K562 (cell line): ENCODE data around the gene AGRP. TPM values are rescaled to one million over a fixed set of nuclear protein-coding genes. Genes with fewer than 3 reads are reported as not detected.

Experiments used
- ATAC-seq: fragments of 200-7000 bp; cut with Tn5 transposase; 3 replicates; pipeline ENCODE4 v1.9.1; 2020; ENCODE audit warnings: moderate library complexity
- BruUV-seq: library from RNA; stranded (reverse); fragments of 400-500 nt; replicated peaks from 2 replicates; lab custom pipeline; 2021; lab: Mats Ljungman, UMichigan
- CTCF ChIA-PET: fragments of 300-600 bp; formaldehyde crosslinking; extraction: SDS; loops from one replicate; lab custom pipeline; 2021; ENCODE audit warnings: low intra/inter-chr PET ratio; lab: Yijun Ruan, JAX
- POLR2A ChIA-PET: fragments of 300-600, 350-650 bp; sonication (Branson Sonifier 250); formaldehyde crosslinking; extraction: SDS; loops from one replicate; lab custom pipeline; 2021; ENCODE audit warnings: antibody characterized with exemption, inconsistent platforms; lab: Yijun Ruan, JAX
- DNase-seq, 4 experiments: peaks; one replicate each; pipeline versions ENCODE4 v3.0.0 to v3.0.0-alpha.2; 2011 to 2018; ENCODE audit warnings: low spot score in 3 of 4, mixed read lengths in 3 of 4; ENCODE audit errors: extremely low read depth in 1 of 4
- FAIRE-seq: peaks from 2 replicates; lab custom pipeline; 2011; peaks lifted over from hg19 to GRCh38; lab: Jason Lieb, UNC
- H2AFZ ChIP-seq: 2 replicates; pipeline ENCODE4 v1.6.0; 2011; ENCODE audit warnings: low read depth, low read length, control low read depth, inconsistent platforms
- H3K27ac ChIP-seq: fragments of 200-600 bp; 3 replicates; pipeline ENCODE4 v1.8.0; 2011; ENCODE audit warnings: low read depth, mild to moderate bottlenecking, control low read depth, inconsistent platforms, low read length, moderate library complexity, mixed read lengths; ENCODE audit errors: extremely low read depth
- H3K27me3 ChIP-seq, 2 experiments: fragments of 300-600 bp in 1 of 2; 2 replicates in 1 of 2; 3 replicates in 1 of 2; pipeline versions ENCODE4 v1.6.0 to v1.8.0; 2011; ENCODE audit warnings: inconsistent platforms in 2 of 2, low read length in 2 of 2, mild to moderate bottlenecking in 1 of 2, mixed read lengths in 1 of 2, moderate library complexity in 1 of 2; ENCODE audit not compliant: control insufficient read depth in 2 of 2, insufficient read depth in 2 of 2
- H3K36me3 ChIP-seq: fragments of 300-600 bp; 3 replicates; pipeline ENCODE4 v1.8.0; 2011; ENCODE audit warnings: mild to moderate bottlenecking, low read length, inconsistent platforms; ENCODE audit not compliant: control insufficient read depth, insufficient read depth
- H3K4me1 ChIP-seq, 2 experiments: fragments of 200-600 bp in 1 of 2; replicated peaks in 1 of 2; 2 replicates in 1 of 2; 3 replicates in 1 of 2; pipeline versions ENCODE4 v1.5.1 to v1.8.0; 2011; ENCODE audit warnings: inconsistent platforms in 2 of 2, low read length in 2 of 2, mild to moderate bottlenecking in 1 of 2, mixed read lengths in 1 of 2, moderate library complexity in 1 of 2; ENCODE audit not compliant: control insufficient read depth in 2 of 2, insufficient read depth in 2 of 2
- H3K4me2 ChIP-seq: 2 replicates; pipeline ENCODE4 v1.6.1; 2011; ENCODE audit warnings: low read length, control low read depth, inconsistent platforms, mixed read lengths; ENCODE audit not compliant: insufficient read depth
- H3K4me3 ChIP-seq: fragments of 200-600 bp; sonication (generic), shearing (Covaris generic); 2 replicates; pipeline ENCODE4 v1.5.1; 2016; ENCODE audit warnings: control low read depth, inconsistent platforms
- H3K79me2 ChIP-seq: fragments of 200-600 bp; 3 replicates; pipeline ENCODE4 v1.8.0; 2011; ENCODE audit warnings: low read length, inconsistent platforms; ENCODE audit not compliant: control insufficient read depth, insufficient read depth
- H3K9ac ChIP-seq, 2 experiments: 2 replicates each; pipeline versions ENCODE4 v1.6.0 to v1.6.1; 2011; ENCODE audit warnings: low read depth in 2 of 2, low read length in 2 of 2, control low read depth in 1 of 2, inconsistent platforms in 1 of 2, mild to moderate bottlenecking in 1 of 2, mixed read lengths in 1 of 2; ENCODE audit not compliant: insufficient read depth in 1 of 2
- H3K9me1 ChIP-seq: one replicate; pipeline ENCODE4 v1.6.0; 2011; ENCODE audit warnings: inconsistent platforms, mild to moderate bottlenecking, low read length, moderate library complexity; ENCODE audit not compliant: control insufficient read depth, insufficient read depth
- H3K9me3 ChIP-seq: replicated peaks from 2 replicates; pipeline ENCODE4 v1.5.1; 2011; ENCODE audit warnings: low read depth, low read length, inconsistent platforms; ENCODE audit not compliant: control insufficient read depth, insufficient read depth
- H4K20me1 ChIP-seq: replicated peaks from 2 replicates; pipeline ENCODE4 v1.6.1; 2011; ENCODE audit warnings: low read length, inconsistent platforms, mixed read lengths; ENCODE audit not compliant: control insufficient read depth, insufficient read depth
- CEBPB ChIP-seq: fragments of 450-650 bp; IDR thresholded peaks from 2 replicates; pipeline ENCODE4 v1.6.1; 2016; ENCODE audit warnings: missing genetic modification characterization, missing compliant biosample characterization
- COPS2 ChIP-seq: fragments of 450-650 bp; conservative IDR thresholded peaks from 2 replicates; pipeline ENCODE4 v1.6.1; 2016; ENCODE audit warnings: mild to moderate bottlenecking, moderate library complexity
- CTCFL ChIP-seq: IDR thresholded peaks from 2 replicates; pipeline ENCODE4 v1.6.1; 2011; ENCODE audit warnings: borderline replicate concordance, low read depth, mild to moderate bottlenecking, moderate library complexity, low read length; ENCODE audit not compliant: insufficient read depth, poor library complexity, severe bottlenecking
- EP400 ChIP-seq: fragments of 450-650 bp; IDR thresholded peaks from 2 replicates; pipeline ENCODE4 v1.6.1; 2017; ENCODE audit warnings: antibody characterized with exemption, mild to moderate bottlenecking, moderate library complexity
- HCFC1 ChIP-seq: IDR thresholded peaks from 2 replicates; pipeline ENCODE4 v1.6.1; 2012; ENCODE audit warnings: low read depth, low read length, improper control_type of control experiment
- KLF1 ChIP-seq: fragments of 450-650 bp; IDR thresholded peaks from 2 replicates; pipeline ENCODE4 v1.6.1; 2016; ENCODE audit warnings: missing genetic modification characterization, missing compliant biosample characterization
- MAFG ChIP-seq: fragments of 450-650 bp; conservative IDR thresholded peaks from 2 replicates; pipeline ENCODE4 v1.6.1; 2016; ENCODE audit warnings: missing genetic modification characterization, missing compliant biosample characterization
- MXI1 ChIP-seq: IDR thresholded peaks from 2 replicates; pipeline ENCODE4 v1.6.1; 2011; ENCODE audit warnings: low read depth, mild to moderate bottlenecking, improper control_type of control experiment, low read length
- NBN ChIP-seq: fragments of 450-650 bp; IDR thresholded peaks from 2 replicates; pipeline ENCODE4 v1.6.1; 2016; ENCODE audit warnings: low read depth, mild to moderate bottlenecking
- NR2F6 ChIP-seq: fragments of 450-650 bp; formaldehyde crosslinking; IDR thresholded peaks from 2 replicates; pipeline ENCODE4 v1.4.0; 2020; ENCODE audit warnings: mild to moderate bottlenecking
- RNF219 ChIP-seq: fragments of 250-450 bp; sonication (Bioruptor Pico); IDR thresholded peaks from 2 replicates; pipeline ENCODE4 v1.5.0; 2022; ENCODE audit warnings: mild to moderate bottlenecking
- STAT5B ChIP-seq: fragments of 250-450 bp; sonication (Bioruptor Pico); IDR thresholded peaks from 2 replicates; pipeline ENCODE4 v1.8.0; 2021; ENCODE audit warnings: mild to moderate bottlenecking, inconsistent platforms
- TBL1XR1 ChIP-seq, 2 experiments: IDR thresholded peaks; 2 replicates each; pipeline ENCODE4 v1.6.1; 2012; ENCODE audit warnings: improper control_type of control experiment in 2 of 2, low read length in 2 of 2, mild to moderate bottlenecking in 1 of 2
- THRA ChIP-seq: fragments of 450-650 bp; IDR thresholded peaks from 2 replicates; pipeline ENCODE4 v1.6.1; 2017; ENCODE audit warnings: mild to moderate bottlenecking, moderate library complexity
- XRCC4 ChIP-seq: IDR thresholded peaks from one replicate; pipeline ENCODE4 v1.6.1; 2011; ENCODE audit not compliant: insufficient read depth, insufficient read length; ENCODE audit errors: extremely low read depth
- YBX1 ChIP-seq: fragments of 450-650 bp; IDR thresholded peaks from 2 replicates; pipeline ENCODE4 v1.7.1; 2016; ENCODE audit warnings: mild to moderate bottlenecking
- ZBTB1 ChIP-seq: sonication (generic); formaldehyde crosslinking; IDR thresholded peaks from 2 replicates; pipeline ENCODE4 v1.8.1; 2023; ENCODE audit warnings: missing genetic modification reagents, low read depth, mild to moderate bottlenecking, borderline replicate concordance
- ZNF431 ChIP-seq: sonication (generic); formaldehyde crosslinking; IDR thresholded peaks from 2 replicates; pipeline ENCODE4 v1.8.0; 2022; ENCODE audit warnings: mild to moderate bottlenecking, missing genetic modification reagents
- ZNF444 ChIP-seq: fragments of 250-450 bp; sonication (Bioruptor Pico); IDR thresholded peaks from 2 replicates; pipeline ENCODE4 v1.4.0; 2020; ENCODE audit warnings: mild to moderate bottlenecking, moderate library complexity
- ZSCAN32 ChIP-seq: fragments of 450-650 bp; formaldehyde crosslinking; IDR thresholded peaks from 2 replicates; pipeline ENCODE4 v1.4.0; 2020; ENCODE audit warnings: mild to moderate bottlenecking, moderate library complexity
- WGBS: fragments of 100-300 bp; shearing (Covaris generic); methylation state at CpG from one replicate; pipeline ENCODE4 v1.1.6; 2016; ENCODE audit warnings: low coverage, mixed read lengths; ENCODE audit not compliant: insufficient coverage; ENCODE audit errors: missing lambda C conversion rate; 5-methylcytosine and 5-hydroxymethylcytosine counted together
- in situ Hi-C: fragments of 300-500 bp; cut with MboI; formaldehyde crosslinking; loops from 4 replicates; pipeline ENCODE4 v1.15.0; 2018; ENCODE audit warnings: inconsistent platforms, mixed read lengths
- intact Hi-C: fragments of 100-400 bp; cut with micrococcal nuclease; formaldehyde crosslinking; loops from 2 replicates; pipeline ENCODE4 v1.14.2; 2022
- polyA plus RNA-seq, 8 experiments: library from polyadenylated mRNA; depleted of rRNA in 4 of 8; stranded (reverse) in 5 of 8; unstranded in 3 of 8; fragments of >200 nt; fragmentation: Nextera tagmentation in 2 of 8; fragmentation: Illumina TruSeq in 1 of 8; extraction: Ambion mirVana in 2 of 8; extraction: Trizol in 1 of 8; gene quantifications; 2 replicates each; pipeline versions ENCODE4 v1.2.1 to v1.2.3, GENCODE V29; 2011 to 2014; ENCODE audit warnings: inconsistent platforms in 1 of 8, missing spikeins in 1 of 8
- total RNA-seq, 7 experiments: library from RNA; depleted of rRNA in 6 of 7; stranded (reverse); fragments of >200 nt in 6 of 7; fragmentation: Illumina TruSeq in 2 of 7; extraction: Trizol in 2 of 7; gene quantifications; 2 replicates each; pipeline versions ENCODE4 v1.2.1 to v1.2.3, GENCODE V29; 2011 to 2021; ENCODE audit warnings: low replicate concordance in 1 of 7

Gene AGRP
- total and polyA plus RNA-seq, 9 of the 15 experiments (the other 6 are each of a cell fraction or from before 2014, with no cell fraction given), result not detected

- ChIA-PET CTCF (interaction anchor here (0.6 kb wide), 1 partner anchor 333 kb away, joined by 5 read pairs; no protein-coding TSS in a partner anchor), POLR2A (no interaction called here)
- peaks cover 10% of the 10 kb centered on the region for H4K20me1 ChIP-seq
- H3K27ac ChIP-seq, result no peak overlapping the region
- no peaks in the 10 kb centered on the region for H3K9me3 ChIP-seq
- H3K27me3 ChIP-seq, result no peaks in the 10 kb centered on the region
- 87% methylated on average over 8 of the region's 8 CpGs for WGBS
- DNase-seq (no peak), FAIRE-seq (no peak), ATAC-seq (no peak)
- intact Hi-C loops, result no loop called here
- H3K36me3 ChIP-seq, result peaks cover 21% of the 10 kb centered on the region; the same call in 2 of the 3 replicates
- no peak overlapping the region for H3K4me3 ChIP-seq
- peaks cover 27 to 35% of the 10 kb centered on the region in 2 experiments for H3K4me1 ChIP-seq
- no TSS peak for BruUV-seq
- H3K9ac ChIP-seq, result no peak overlapping the region
- peaks cover 6% of the 10 kb centered on the region for H3K9me1 ChIP-seq
- in situ Hi-C loops, result no loop called here
- H3K4me2 ChIP-seq, result no peak overlapping the region
- no peak for TF ChIP-seq THRA
- TF ChIP-seq CEBPB (tag), result no peak
- no peak for TF ChIP-seq ZBTB1
- TF ChIP-seq RNF219, result no peak
- TF ChIP-seq COPS2, result no peak
- TF ChIP-seq HCFC1, result no peak
- no peak for TF ChIP-seq NR2F6
- TF ChIP-seq KLF1, result no peak
- TF ChIP-seq MAFG, result no peak
- TF ChIP-seq XRCC4, result no peak
- TF ChIP-seq YBX1, result no peak
- TF ChIP-seq ZNF444, result no peak
- TF ChIP-seq ZSCAN32 (CRISPR knock-in tag), result no peak
- TF ChIP-seq NBN, result no peak
- TF ChIP-seq ZNF431 (CRISPR knock-in tag), result no peak
- TF ChIP-seq STAT5B (CRISPR knock-in tag), result no peak
- no peak for TF ChIP-seq CTCFL
- no peak for TF ChIP-seq MXI1
- TF ChIP-seq EP400, result no peak
- no peak for TF ChIP-seq TBL1XR1 (IDR thresholded peaks at IDR 0.05; ENCODE audit: low read length in 2 of 2)
- no peak overlapping the region for H2AFZ ChIP-seq
- peaks cover 83% of the 10 kb centered on the region for H3K79me2 ChIP-seq
These were observed 5.3 kb downstream of the AGRP start for GRCh38 chr16:67477960-67478554.
